Amygdala (tissue), 56 donors: Measurements from ENCODE around the gene TDRD3.
A peak's percentile ranks its signal among the peaks of the same experiment; 100 is the strongest.

Source experiments
- DNase-seq, 56 donors: peaks; one replicate each; lab custom pipeline; 2025; lab: John Stamatoyannopoulos, UW

Gene TDRD3

GRCh38 chr13:60572003-60572798, 175.2 kb downstream of the TDRD3 start:
- DNase-seq, result no peak

GRCh38 chr13:60572855-60573254, 175.8 kb downstream of the TDRD3 start:
- no peak for DNase-seq

GRCh38 chr13:60574735-60575134, 177.7 kb downstream of the TDRD3 start:
- no peak for DNase-seq

GRCh38 chr13:60575142-60575541, 178.1 kb downstream of the TDRD3 start:
- DNase-seq, result no peak

- no peak for DNase-seq
Observed at GRCh38 chr13:60577761-60578160, 180.7 kb downstream of the TDRD3 start.

- no peak for DNase-seq
Observed at GRCh38 chr13:60583196-60583888, 186.3 kb downstream of the TDRD3 start.

- peak in 18 of 56 donors; percentile 3 to 60 (median 24) for DNase-seq
Observed at GRCh38 chr13:60583911-60584753, 187.1 kb downstream of the TDRD3 start.

- DNase-seq, result peak in 34 of 56 donors; percentile 3 to 71 (median 24)
Observed at GRCh38 chr13:60584976-60585375, 188.0 kb downstream of the TDRD3 start.

GRCh38 chr13:60590800-60591747, 194.1 kb downstream of the TDRD3 start:
- peak in 2 of 56 donors; percentile 2 to 15 for DNase-seq

- no peak for DNase-seq
Observed at GRCh38 chr13:60603049-60603448, 206.0 kb downstream of the TDRD3 start.

- no peak for DNase-seq
Observed at GRCh38 chr13:60604058-60604457, 207.0 kb downstream of the TDRD3 start.

GRCh38 chr13:60608954-60609353, 211.9 kb downstream of the TDRD3 start:
- no peak for DNase-seq

GRCh38 chr13:60611523-60611922, 214.5 kb downstream of the TDRD3 start:
- no peak for DNase-seq

- no peak for DNase-seq
Observed at GRCh38 chr13:60612593-60612992, 215.6 kb downstream of the TDRD3 start.

- DNase-seq, result no peak
Observed at GRCh38 chr13:60613080-60613479, 216.1 kb downstream of the TDRD3 start.

- DNase-seq, result peak in 7 of 56 donors; percentile 3 to 24 (median 9)
Observed at GRCh38 chr13:60617991-60618733, 221.1 kb downstream of the TDRD3 start.

- no peak for DNase-seq
Observed at GRCh38 chr13:60619461-60619860, 222.4 kb downstream of the TDRD3 start.

- DNase-seq, result no peak
Observed at GRCh38 chr13:60620611-60621395, 223.8 kb downstream of the TDRD3 start.
